Heart left ventricle (tissue), 16 donors: ENCODE results near the gene FGD3. TPM values are rescaled to one million over a fixed set of nuclear protein-coding genes. Genes with fewer than 3 reads are reported as not detected.

Experiments used
- ATAC-seq, 4 donors: fragments of 200-7000 bp; cut with Tn5 transposase; one replicate each; pipeline ENCODE4 v1.9.1; 2020 to 2022; ENCODE audit warnings: moderate library complexity in 4 of 4, mild to moderate bottlenecking in 3 of 4, moderate number of reproducible peaks in 1 of 4
- DNase-seq, 5 donors: peaks; one replicate each; pipeline ENCODE4 v3.0.0-alpha.2; 2020
- H3K27ac ChIP-seq, 12 donors: fragments of 200-600 bp; sonication (generic) in 4 of 12; one replicate each; pipeline versions ENCODE4 v1.5.0 to v1.8.0; 2016 to 2022; ENCODE audit warnings: mild to moderate bottlenecking in 2 of 12
- H3K27me3 ChIP-seq, 9 donors: fragments of 200-600 bp; sonication (generic) in 2 of 9; one replicate each; pipeline versions ENCODE4 v1.5.1 to v1.8.0; 2016 to 2022; ENCODE audit warnings: mild to moderate bottlenecking in 3 of 9
- H3K36me3 ChIP-seq, 9 donors: fragments of 200-600 bp; sonication (generic) in 2 of 9; one replicate each; pipeline versions ENCODE4 v1.5.0 to v1.8.0; 2018 to 2022; ENCODE audit warnings: mild to moderate bottlenecking in 2 of 9
- H3K4me1 ChIP-seq, 12 donors: fragments of 200-600 bp; sonication (generic) in 4 of 12; one replicate each; pipeline versions ENCODE4 v1.5.0 to v1.8.0; 2016 to 2022; ENCODE audit warnings: mild to moderate bottlenecking in 3 of 12
- H3K4me3 ChIP-seq, 12 donors: fragments of 200-600 bp; sonication (generic) in 4 of 12; one replicate each; pipeline versions ENCODE4 v1.5.0 to v1.8.0; 2017 to 2022; ENCODE audit warnings: mild to moderate bottlenecking in 9 of 12, moderate library complexity in 4 of 12
- H3K9me3 ChIP-seq, 12 donors: fragments of 200-600 bp; sonication (generic) in 4 of 12; one replicate each; pipeline versions ENCODE4 v1.5.0 to v1.8.0; 2016 to 2022; ENCODE audit warnings: mild to moderate bottlenecking in 1 of 12
- POLR2A ChIP-seq, 2 donors: fragments of 450-650 bp; IDR thresholded peaks; one replicate each; pipeline ENCODE4 v1.6.1; 2017; ENCODE audit warnings: antibody characterized with exemption in 2 of 2, mild to moderate bottlenecking in 2 of 2, moderate library complexity in 2 of 2
- WGBS, 4 donors: extraction: QIAGEN DNeasy Blood & Tissue Kit in 2 of 4; methylation state at CpG; one replicate each; pipeline versions ENCODE4 v1.1.5 to v1.1.7; 2013 to 2018; 5-methylcytosine and 5-hydroxymethylcytosine counted together
- intact Hi-C, 10 donors: fragments of 100-400 bp; cut with DNase I; formaldehyde crosslinking; loops; one replicate each; pipeline versions ENCODE4 v1.11.1 to v1.14.2; 2022
- polyA plus RNA-seq, 2 donors: library from polyadenylated mRNA; stranded (reverse); fragments of 200-250 nt; gene quantifications; one replicate each; pipeline ENCODE4 v1.2.3, GENCODE V29; 2013
- total RNA-seq, 9 donors: library from RNA; depleted of rRNA in 2 of 9; stranded (reverse); fragments of >200 nt in 2 of 9; fragmentation: NEBNext Ultra II Directional in 3 of 9; extraction: Animal tissue kit (Norgen Biotek cat#: 25700) in 3 of 9; gene quantifications; one replicate each; pipeline versions ENCODE4 v1.1.0 to v1.2.4, GENCODE V29; 2016 to 2023
- TF ChIP-seq, protein P1 (sequence below), 12 donors: fragments of 200-600 bp; sonication (generic) in 4 of 12; IDR thresholded peaks; one replicate each; pipeline versions ENCODE4 v1.5.0 to v1.8.0; 2018 to 2022; ENCODE audit warnings: antibody characterized with exemption in 12 of 12, mild to moderate bottlenecking in 5 of 12
- donor health status: ischemic (EF 13 %, LVEDD 7.1; RV severe dilation, severe dysfunction).
- donor health status: healthy with polysubstance abuse.
- donor health status: DM: no; HTN: yes; CAD: no.
- donor health status: DM: no; HTN: no; CAD: no.
- donor health status: ischemic (EF 25% LVEDD 6.9; RV normal size, moderate dysfunction).
- donor health status: ischemic (EF 25% LVEDD 5.7; RV mildly dilated, moderate dysfunction).
- donor health status: healthy.
- donor health status: DM: yes; HTN: yes; CAD: no.
- donor health status: ischemic (EF 35%, LVEDD 5.7; RV mildly dilated, moderate dysfunction).
- donor health status: nonischemic (EF 11% LVEDD 7.7; RV severe dilation, severe dysfunction).
- donor health status: DM: yes; HTN: yes; CAD: no.
- donor health status: PGD.
- donor health status: ischemic (EF 29% LVEDD 5.4; RV normal size, mild dysfunction).
- donor health status: nonischemic (EF 23%, LVEDD 6.1; RV moderate dilation, normal function).

Gene FGD3
- total and polyA plus RNA-seq, 11 donors, result 1.2 to 11.2 (median 1.8) TPM

- TF ChIP-seq, protein P1, sequence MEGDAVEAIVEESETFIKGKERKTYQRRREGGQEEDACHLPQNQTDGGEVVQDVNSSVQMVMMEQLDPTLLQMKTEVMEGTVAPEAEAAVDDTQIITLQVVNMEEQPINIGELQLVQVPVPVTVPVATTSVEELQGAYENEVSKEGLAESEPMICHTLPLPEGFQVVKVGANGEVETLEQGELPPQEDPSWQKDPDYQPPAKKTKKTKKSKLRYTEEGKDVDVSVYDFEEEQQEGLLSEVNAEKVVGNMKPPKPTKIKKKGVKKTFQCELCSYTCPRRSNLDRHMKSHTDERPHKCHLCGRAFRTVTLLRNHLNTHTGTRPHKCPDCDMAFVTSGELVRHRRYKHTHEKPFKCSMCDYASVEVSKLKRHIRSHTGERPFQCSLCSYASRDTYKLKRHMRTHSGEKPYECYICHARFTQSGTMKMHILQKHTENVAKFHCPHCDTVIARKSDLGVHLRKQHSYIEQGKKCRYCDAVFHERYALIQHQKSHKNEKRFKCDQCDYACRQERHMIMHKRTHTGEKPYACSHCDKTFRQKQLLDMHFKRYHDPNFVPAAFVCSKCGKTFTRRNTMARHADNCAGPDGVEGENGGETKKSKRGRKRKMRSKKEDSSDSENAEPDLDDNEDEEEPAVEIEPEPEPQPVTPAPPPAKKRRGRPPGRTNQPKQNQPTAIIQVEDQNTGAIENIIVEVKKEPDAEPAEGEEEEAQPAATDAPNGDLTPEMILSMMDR (IDR thresholded peaks at IDR 0.05), result no peak
- no peak for TF ChIP-seq POLR2A (IDR thresholded peaks at IDR 0.05)
- Histone ChIP-seq H3K36me3 (no peaks in the 10 kb centered on the region), H3K4me3 (no peak overlapping the region), H3K27me3 (peaks cover 0 to 12% (median 0%) of the 10 kb centered on the region in 9 donors), H3K9me3 (peaks cover 0 to 12% (median 3%) of the 10 kb centered on the region in 12 donors), H3K4me1 (peaks cover 0 to 26% (median 0%) of the 10 kb centered on the region in 12 donors), H3K27ac (peak overlapping the region in 1 of 12 donors; percentile 97)
- intact Hi-C loops, result loop anchor here in 1 of 10 donors (10.0 kb wide), 1 partner anchor 124 kb away; no protein-coding TSS in a partner anchor
- DNase-seq (no peak), ATAC-seq (no peak)
- 80 to 95% (median 89%) methylated on average over 1 to 3 of the region's 3 CpGs for WGBS, 4 donors
These were observed 13.4 kb downstream of the FGD3 start for GRCh38 chr9:92960561-92961290.

DNA sequence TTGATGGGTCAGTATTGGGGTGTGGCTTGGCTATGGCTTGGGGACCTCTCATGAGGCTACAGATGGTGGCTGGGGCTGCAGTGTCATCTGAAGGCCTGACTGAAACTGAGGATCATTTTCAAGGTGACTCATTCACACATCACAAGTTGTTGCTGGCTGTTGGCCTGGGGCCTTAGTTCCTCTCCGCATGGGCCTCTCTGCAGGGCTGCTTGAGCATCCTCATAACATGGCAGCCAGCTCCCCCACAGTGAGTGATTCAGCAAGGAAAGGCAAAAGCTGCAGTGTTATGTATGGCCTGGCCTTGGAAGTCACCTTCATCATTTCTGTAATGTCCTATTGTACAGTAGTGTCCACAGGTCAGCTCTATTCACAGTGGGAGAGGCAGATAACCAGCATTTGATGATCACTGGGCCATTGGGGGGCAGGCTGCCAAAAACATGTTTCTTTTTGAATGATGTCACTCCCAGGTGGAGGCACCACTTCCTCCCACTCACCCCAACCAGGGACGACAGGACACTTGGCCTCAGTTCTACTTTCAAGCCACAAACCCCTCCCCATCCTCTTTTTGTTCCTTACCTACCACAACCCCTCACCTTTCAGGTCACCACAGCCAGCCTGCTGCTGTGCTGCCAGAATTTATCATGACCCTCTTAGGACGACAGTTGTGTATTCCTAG lies 14.4 kb downstream of the FGD3 start:
- Histone ChIP-seq H3K9me3 (peaks cover 0 to 12% (median 3%) of the 10 kb centered on the region in 12 donors), H3K27me3 (peaks cover 0 to 6% (median 0%) of the 10 kb centered on the region in 9 donors), H3K36me3 (no peaks in the 10 kb centered on the region), H3K4me1 (peaks cover 0 to 35% (median 0%) of the 10 kb centered on the region in 12 donors), H3K4me3 (no peak overlapping the region), H3K27ac (peak overlapping the region in 1 of 12 donors; percentile 97)
- DNase-seq (no peak), ATAC-seq (no peak)
- 72 to 86% (median 76%) methylated on average over 3 of the region's 3 CpGs for WGBS, 4 donors
- intact Hi-C loops, result loop anchor here in 1 of 10 donors (10.0 kb wide), 1 partner anchor 123 kb away; no protein-coding TSS in a partner anchor
- TF ChIP-seq POLR2A (IDR thresholded peaks at IDR 0.05), result no peak

GRCh38 chr9:92962303-92962649 lies 15.0 kb downstream of the FGD3 start:
- H3K9me3 ChIP-seq, result peaks cover 0 to 12% (median 3%) of the 10 kb centered on the region in 12 donors
- intact Hi-C loops, result loop anchor here in 1 of 10 donors (10.0 kb wide), 1 partner anchor 123 kb away; no protein-coding TSS in a partner anchor
- H3K4me3 ChIP-seq, result no peak overlapping the region
- H3K27ac ChIP-seq, result peak overlapping the region in 1 of 12 donors; percentile 97
- WGBS, 4 donors, result 87 to 100% (median 97%) methylated on average over 2 of the region's 2 CpGs
- peaks cover 0 to 36% (median 0%) of the 10 kb centered on the region in 12 donors for H3K4me1 ChIP-seq
- ATAC-seq, result no peak
- DNase-seq, result no peak
- peaks cover 0 to 6% (median 0%) of the 10 kb centered on the region in 9 donors for H3K27me3 ChIP-seq
- no peak for TF ChIP-seq POLR2A (IDR thresholded peaks at IDR 0.05)
- TF ChIP-seq, protein P1 (IDR thresholded peaks at IDR 0.05), result no peak
- H3K36me3 ChIP-seq, result no peaks in the 10 kb centered on the region

- no peak for TF ChIP-seq POLR2A (IDR thresholded peaks at IDR 0.05)
- TF ChIP-seq, protein P1 (IDR thresholded peaks at IDR 0.05), result no peak
- DNase-seq (no peak), ATAC-seq (no peak)
- H3K27me3 ChIP-seq, result peaks cover 0 to 6% (median 0%) of the 10 kb centered on the region in 9 donors
- peaks cover 0 to 12% (median 3%) of the 10 kb centered on the region in 12 donors for H3K9me3 ChIP-seq
- intact Hi-C loops, result loop anchor here in 1 of 10 donors (10.0 kb wide), 1 partner anchor 122 kb away; no protein-coding TSS in a partner anchor
- H3K4me3 ChIP-seq, result no peak overlapping the region
- 91 to 97% (median 94%) methylated on average over 7 of the region's 7 CpGs for WGBS, 4 donors
- peaks cover 0 to 40% (median 0%) of the 10 kb centered on the region in 12 donors for H3K4me1 ChIP-seq
- no peaks in the 10 kb centered on the region for H3K36me3 ChIP-seq
- H3K27ac ChIP-seq, result peak overlapping the region in 1 of 12 donors; percentile 97
These were observed 15.5 kb downstream of the FGD3 start for GRCh38 chr9:92962846-92963245.
